Measurements from ENCODE around the gene CAMK2G.

- TF ChIP-seq POLR2A (IDR thresholded peaks at IDR 0.05): no peak
- TF ChIP-seq, protein P1, sequence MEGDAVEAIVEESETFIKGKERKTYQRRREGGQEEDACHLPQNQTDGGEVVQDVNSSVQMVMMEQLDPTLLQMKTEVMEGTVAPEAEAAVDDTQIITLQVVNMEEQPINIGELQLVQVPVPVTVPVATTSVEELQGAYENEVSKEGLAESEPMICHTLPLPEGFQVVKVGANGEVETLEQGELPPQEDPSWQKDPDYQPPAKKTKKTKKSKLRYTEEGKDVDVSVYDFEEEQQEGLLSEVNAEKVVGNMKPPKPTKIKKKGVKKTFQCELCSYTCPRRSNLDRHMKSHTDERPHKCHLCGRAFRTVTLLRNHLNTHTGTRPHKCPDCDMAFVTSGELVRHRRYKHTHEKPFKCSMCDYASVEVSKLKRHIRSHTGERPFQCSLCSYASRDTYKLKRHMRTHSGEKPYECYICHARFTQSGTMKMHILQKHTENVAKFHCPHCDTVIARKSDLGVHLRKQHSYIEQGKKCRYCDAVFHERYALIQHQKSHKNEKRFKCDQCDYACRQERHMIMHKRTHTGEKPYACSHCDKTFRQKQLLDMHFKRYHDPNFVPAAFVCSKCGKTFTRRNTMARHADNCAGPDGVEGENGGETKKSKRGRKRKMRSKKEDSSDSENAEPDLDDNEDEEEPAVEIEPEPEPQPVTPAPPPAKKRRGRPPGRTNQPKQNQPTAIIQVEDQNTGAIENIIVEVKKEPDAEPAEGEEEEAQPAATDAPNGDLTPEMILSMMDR (IDR thresholded peaks at IDR 0.05): no peak
These were observed 75.3 kb downstream of the CAMK2G start for GRCh38 chr10:73798927-73799560.

Data from right lobe of liver (tissue), 4 donors.